HEK293T (cell line): Measurements from ENCODE around the gene PIGL.

Experiments
- FOXK2 ChIP-seq: fragments of 450-650 bp; IDR thresholded peaks from 2 replicates; pipeline ENCODE4 v1.6.1; 2016; ENCODE audit warnings: mild to moderate bottlenecking
- FOXM1 ChIP-seq: fragments of 450-650 bp; IDR thresholded peaks from 2 replicates; pipeline ENCODE4 v1.6.1; 2017; ENCODE audit warnings: mild to moderate bottlenecking, borderline replicate concordance
- L3MBTL2 ChIP-seq: fragments of 450-650 bp; conservative IDR thresholded peaks from 2 replicates; pipeline ENCODE4 v1.6.1; 2016; ENCODE audit warnings: mild to moderate bottlenecking
- SP1 ChIP-seq: fragments of 450-650 bp; IDR thresholded peaks from 2 replicates; pipeline ENCODE4 v1.6.1; 2017
- TF ChIP-seq, protein P1 (sequence below): fragments of 450-650 bp; IDR thresholded peaks from 2 replicates; pipeline ENCODE4 v1.6.1; 2016

DNA sequence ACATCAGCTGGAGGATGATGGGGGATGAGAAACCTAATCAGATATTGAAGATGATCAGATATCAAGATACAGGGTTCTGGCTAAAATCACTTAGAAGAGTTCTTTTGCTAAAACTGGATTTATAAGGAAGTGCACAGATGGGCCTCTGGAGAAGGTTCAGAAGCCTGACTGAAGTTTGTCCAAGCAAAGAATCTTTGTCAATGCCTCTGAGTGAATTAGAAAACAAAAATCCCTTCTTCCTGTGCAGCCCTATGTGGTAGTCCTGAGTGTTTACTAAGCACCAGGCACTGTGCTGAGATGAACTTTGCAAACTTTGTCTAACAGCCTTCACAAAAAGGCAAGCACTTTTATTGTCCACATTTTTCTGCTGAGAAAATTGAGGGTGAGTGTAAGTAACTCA, 147.6 kb downstream of the PIGL start:
- TF ChIP-seq FOXM1 (no peak), SP1 (no peak), FOXK2 (no peak), L3MBTL2 (no peak)
- TF ChIP-seq, protein P1, sequence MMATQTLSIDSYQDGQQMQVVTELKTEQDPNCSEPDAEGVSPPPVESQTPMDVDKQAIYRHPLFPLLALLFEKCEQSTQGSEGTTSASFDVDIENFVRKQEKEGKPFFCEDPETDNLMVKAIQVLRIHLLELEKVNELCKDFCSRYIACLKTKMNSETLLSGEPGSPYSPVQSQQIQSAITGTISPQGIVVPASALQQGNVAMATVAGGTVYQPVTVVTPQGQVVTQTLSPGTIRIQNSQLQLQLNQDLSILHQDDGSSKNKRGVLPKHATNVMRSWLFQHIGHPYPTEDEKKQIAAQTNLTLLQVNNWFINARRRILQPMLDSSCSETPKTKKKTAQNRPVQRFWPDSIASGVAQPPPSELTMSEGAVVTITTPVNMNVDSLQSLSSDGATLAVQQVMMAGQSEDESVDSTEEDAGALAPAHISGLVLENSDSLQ = no peak
